GM23338 (cell line): ENCODE results near the gene C2CD4A.

Experiments
- POLR2AphosphoS5 ChIP-seq: IDR thresholded peaks from 2 replicates; pipeline ENCODE4 v1.6.1; 2016; ENCODE audit warnings: antibody characterized with exemption, low read depth
- ZNF462 ChIP-seq: fragments of 250-450 bp; sonication (Bioruptor Pico); IDR thresholded peaks from 2 replicates; pipeline ENCODE4 v1.5.0; 2020; ENCODE audit warnings: mild to moderate bottlenecking, moderate library complexity
- TF ChIP-seq, protein P1 (sequence below), 2 experiments: fragments of 200-600 bp in 1 of 2; sonication (generic) in 1 of 2; conservative IDR thresholded peaks; 2 replicates each; pipeline versions ENCODE4 v1.5.1 to v1.6.1; 2016 to 2017; ENCODE audit warnings: antibody characterized with exemption in 2 of 2, low read depth in 2 of 2, mild to moderate bottlenecking in 2 of 2, moderate library complexity in 1 of 2

- TF ChIP-seq, protein P1, sequence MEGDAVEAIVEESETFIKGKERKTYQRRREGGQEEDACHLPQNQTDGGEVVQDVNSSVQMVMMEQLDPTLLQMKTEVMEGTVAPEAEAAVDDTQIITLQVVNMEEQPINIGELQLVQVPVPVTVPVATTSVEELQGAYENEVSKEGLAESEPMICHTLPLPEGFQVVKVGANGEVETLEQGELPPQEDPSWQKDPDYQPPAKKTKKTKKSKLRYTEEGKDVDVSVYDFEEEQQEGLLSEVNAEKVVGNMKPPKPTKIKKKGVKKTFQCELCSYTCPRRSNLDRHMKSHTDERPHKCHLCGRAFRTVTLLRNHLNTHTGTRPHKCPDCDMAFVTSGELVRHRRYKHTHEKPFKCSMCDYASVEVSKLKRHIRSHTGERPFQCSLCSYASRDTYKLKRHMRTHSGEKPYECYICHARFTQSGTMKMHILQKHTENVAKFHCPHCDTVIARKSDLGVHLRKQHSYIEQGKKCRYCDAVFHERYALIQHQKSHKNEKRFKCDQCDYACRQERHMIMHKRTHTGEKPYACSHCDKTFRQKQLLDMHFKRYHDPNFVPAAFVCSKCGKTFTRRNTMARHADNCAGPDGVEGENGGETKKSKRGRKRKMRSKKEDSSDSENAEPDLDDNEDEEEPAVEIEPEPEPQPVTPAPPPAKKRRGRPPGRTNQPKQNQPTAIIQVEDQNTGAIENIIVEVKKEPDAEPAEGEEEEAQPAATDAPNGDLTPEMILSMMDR (conservative IDR thresholded peaks at IDR 0.05; ENCODE audit: low read depth in 2 of 2): no peak
- no peak for TF ChIP-seq POLR2AphosphoS5
- no peak for TF ChIP-seq ZNF462 (CRISPR knock-in tag)
These were observed 13.2 kb upstream of the C2CD4A start for GRCh38 chr15:62053439-62054085.
